ENCODE data around the gene BOD1L1.
"Not testable (repeated sequence)": the region's sequence is repeated elsewhere in the genome, so short reads cannot be mapped to it uniquely, and the experiment has no call there.

The BOD1L1 gene

GRCh38 chr4:13618212-13618806, 9.2 kb downstream of the BOD1L1 start:
- no peak for DNase-seq (ENCODE audit: low read depth in 2 of 2)

- DNase-seq (ENCODE audit: low read depth in 2 of 2) = no peak
Measured at GRCh38 chr4:13617801-13618200, 9.7 kb downstream of the BOD1L1 start.

GRCh38 chr4:13616597-13616996, 10.9 kb downstream of the BOD1L1 start:
- no peak for DNase-seq (ENCODE audit: low read depth in 2 of 2)

GRCh38 chr4:13615161-13615560, 12.4 kb downstream of the BOD1L1 start:
- no peak for DNase-seq (ENCODE audit: low read depth in 2 of 2)

- no peak for DNase-seq (ENCODE audit: low read depth in 2 of 2)
Measured at GRCh38 chr4:13612569-13612968, 15.0 kb downstream of the BOD1L1 start.

GRCh38 chr4:13611283-13611842, 16.2 kb downstream of the BOD1L1 start:
- no peak for DNase-seq (ENCODE audit: low read depth in 2 of 2)

- no peak for DNase-seq (ENCODE audit: low read depth in 2 of 2)
Measured at GRCh38 chr4:13605330-13605729, 22.2 kb downstream of the BOD1L1 start.

GRCh38 chr4:13601848-13602247, 25.7 kb downstream of the BOD1L1 start:
- no peak for DNase-seq (ENCODE audit: low read depth in 2 of 2)

- no peak for DNase-seq (ENCODE audit: low read depth in 2 of 2)
Measured at GRCh38 chr4:13601048-13601447, 26.5 kb downstream of the BOD1L1 start.

GRCh38 chr4:13599159-13599558, 28.4 kb downstream of the BOD1L1 start:
- DNase-seq (ENCODE audit: low read depth in 2 of 2) = no peak

GRCh38 chr4:13597604-13598003, 29.9 kb downstream of the BOD1L1 start:
- DNase-seq (ENCODE audit: low read depth in 2 of 2) = no peak

GRCh38 chr4:13597141-13597540, 30.4 kb downstream of the BOD1L1 start:
- DNase-seq (ENCODE audit: low read depth in 2 of 2) = no peak

- no peak for DNase-seq (ENCODE audit: low read depth in 2 of 2)
Measured at GRCh38 chr4:13592220-13592619, 35.3 kb downstream of the BOD1L1 start.

GRCh38 chr4:13590766-13591165, 36.8 kb downstream of the BOD1L1 start:
- no peak for DNase-seq (ENCODE audit: low read depth in 2 of 2)

- DNase-seq (ENCODE audit: low read depth in 2 of 2) = no peak
Measured at GRCh38 chr4:13588954-13589353, 38.6 kb downstream of the BOD1L1 start.

- no peak for DNase-seq (ENCODE audit: low read depth in 2 of 2)
Measured at GRCh38 chr4:13584481-13584880, 43.0 kb downstream of the BOD1L1 start.

GRCh38 chr4:13580036-13580435, 47.5 kb downstream of the BOD1L1 start:
- no peak for DNase-seq (ENCODE audit: low read depth in 2 of 2)

GRCh38 chr4:13577660-13578059, 49.9 kb downstream of the BOD1L1 start:
- no peak for DNase-seq (ENCODE audit: low read depth in 2 of 2)

GRCh38 chr4:13570916-13571315, 56.6 kb downstream of the BOD1L1 start:
- DNase-seq (ENCODE audit: low read depth in 2 of 2) = no peak

GRCh38 chr4:13567125-13567524, 60.4 kb downstream of the BOD1L1 start:
- no peak for DNase-seq (ENCODE audit: low read depth in 2 of 2)

- DNase-seq (ENCODE audit: low read depth in 2 of 2) = no peak
Measured at GRCh38 chr4:13562876-13563275, 64.6 kb downstream of the BOD1L1 start.

GRCh38 chr4:13561673-13562072, 65.9 kb downstream of the BOD1L1 start:
- DNase-seq (ENCODE audit: low read depth in 2 of 2) = no peak

GRCh38 chr4:13560111-13560510, 67.4 kb downstream of the BOD1L1 start:
- DNase-seq (ENCODE audit: low read depth in 2 of 2) = not testable (repeated sequence)

GRCh38 chr4:13559413-13559812, 68.1 kb downstream of the BOD1L1 start:
- DNase-seq (ENCODE audit: low read depth in 2 of 2) = no peak

Data from stimulated activated CD4-positive, alpha-beta T cell treated with anti-CD3 and anti-CD28 coated beads, Interleukin-12 subunit alpha, Interleukin-12 subunit beta, amount 100 ng/mL, for 24 hours (primary cell).